Caco-2 (cell line): ENCODE measurements around the gene LYPD3. TPM values are rescaled to one million over a fixed set of nuclear protein-coding genes. Genes with fewer than 3 reads are reported as not detected.

Source experiments
- BruUV-seq: library from RNA; stranded (reverse); fragments of 400-500 nt; replicated peaks from 2 replicates; lab custom pipeline; 2021; lab: Mats Ljungman, UMichigan
- CTCF ChIA-PET: fragments of 300-600 bp; sonication (Branson Sonifier 250); formaldehyde crosslinking; loops from one replicate; lab custom pipeline; 2022; ENCODE audit warnings: antibody characterized with exemption; lab: Charles Lee
- POLR2A ChIA-PET: fragments of 300-600 bp; sonication (Branson Sonifier 250); formaldehyde crosslinking; loops from one replicate; lab custom pipeline; 2022; ENCODE audit warnings: antibody characterized with exemption; lab: Charles Lee
- DNase-seq, 2 experiments: peaks; one replicate each; pipeline versions ENCODE4 v3.0.0 to v3.0.0-alpha.2; 2020 to 2022
- H3K27me3 ChIP-seq: replicated peaks from 2 replicates; pipeline ENCODE4 v1.6.0; 2011; ENCODE audit warnings: low read length; ENCODE audit not compliant: control insufficient read depth, insufficient read depth
- H3K36me3 ChIP-seq: 2 replicates; pipeline ENCODE4 v1.5.1; 2011; ENCODE audit warnings: low read length; ENCODE audit not compliant: control insufficient read depth, insufficient read depth
- H3K4me1 ChIP-seq: fragments of 250-450 bp; sonication (Bioruptor Pico); 2 replicates; pipeline ENCODE4 v1.5.1; 2020; ENCODE audit warnings: mild to moderate bottlenecking
- H3K4me3 ChIP-seq: 2 replicates; pipeline ENCODE4 v1.5.1; 2011; ENCODE audit warnings: low read depth, mild to moderate bottlenecking, control low read depth, low read length
- H3K9me3 ChIP-seq: fragments of 250-450 bp; sonication (Bioruptor Pico); 2 replicates; pipeline ENCODE4 v1.5.1; 2020; ENCODE audit warnings: mild to moderate bottlenecking, moderate library complexity
- H3K27ac Mint-ChIP-seq: one replicate; pipeline ENCODE4 v1.8.0; 2022; ENCODE audit warnings: mixed read lengths; ENCODE audit not compliant: unreplicated experiment
- H3K27me3 Mint-ChIP-seq: one replicate; pipeline ENCODE4 v1.8.0; 2022; ENCODE audit warnings: mixed read lengths; ENCODE audit not compliant: insufficient read depth, unreplicated experiment
- H3K36me3 Mint-ChIP-seq: one replicate; pipeline ENCODE4 v1.8.0; 2022; ENCODE audit warnings: mild to moderate bottlenecking, mixed read lengths; ENCODE audit not compliant: insufficient read depth, unreplicated experiment
- H3K4me1 Mint-ChIP-seq: one replicate; pipeline ENCODE4 v1.8.0; 2022; ENCODE audit warnings: low read depth, mixed read lengths; ENCODE audit not compliant: unreplicated experiment
- H3K4me3 Mint-ChIP-seq: one replicate; pipeline ENCODE4 v1.8.0; 2022; ENCODE audit warnings: mild to moderate bottlenecking, moderate library complexity, mixed read lengths; ENCODE audit not compliant: unreplicated experiment
- H3K9me3 Mint-ChIP-seq: one replicate; pipeline ENCODE4 v1.8.0; 2022; ENCODE audit warnings: mixed read lengths; ENCODE audit not compliant: unreplicated experiment
- intact Hi-C: fragments of 100-400 bp; cut with micrococcal nuclease; formaldehyde crosslinking; loops from one replicate; pipeline ENCODE4 v1.10.0; 2022; ENCODE audit not compliant: unreplicated experiment
- total RNA-seq: library from RNA; stranded (reverse); gene quantifications from 2 replicates; pipeline ENCODE4 v1.2.3, GENCODE V29; 2022
- TF ChIP-seq, protein P1 (sequence below), 2 experiments: fragments of 200-600 bp in 1 of 2; IDR thresholded peaks; 1 replicate in 1 of 2; 2 replicates in 1 of 2; pipeline versions ENCODE4 v1.5.1 to v1.8.0; 2011 to 2022; ENCODE audit warnings: antibody characterized with exemption in 1 of 2, control low read depth in 1 of 2, inconsistent platforms in 1 of 2, low read depth in 1 of 2, low read length in 1 of 2, mild to moderate bottlenecking in 1 of 2, moderate library complexity in 1 of 2; ENCODE audit not compliant: insufficient read depth in 1 of 2, severe bottlenecking in 1 of 2, unreplicated experiment in 1 of 2

Gene LYPD3
- total RNA-seq, 1 experiment from 2014 or later = 1.3 TPM

DNA sequence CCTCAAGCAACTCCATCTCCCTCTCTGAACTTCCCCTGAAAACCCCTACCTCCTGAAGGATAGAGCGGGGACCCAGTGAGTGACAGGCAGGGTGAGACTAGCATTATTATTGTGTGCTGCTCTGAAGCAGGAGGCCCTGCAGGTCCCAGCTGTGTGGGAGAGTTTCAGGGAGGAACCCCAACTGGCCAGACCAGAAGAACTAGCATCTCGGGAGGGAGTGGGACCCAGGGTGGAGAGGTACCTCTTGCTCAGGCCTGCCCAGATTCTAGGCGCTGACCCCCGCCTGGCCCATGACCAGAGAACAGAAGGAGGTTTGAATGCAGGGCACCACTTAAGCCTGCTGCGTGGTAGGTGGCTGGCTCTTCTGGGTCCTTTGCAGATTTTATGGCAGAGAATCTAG is 5.7 kb upstream of the LYPD3 start:
- DNase-seq = no peak
- ChIA-PET POLR2A (no interaction called here), CTCF (no interaction called here)
- intact Hi-C loops = no loop called here
- Mint-ChIP-seq H3K27ac (no peak overlapping the region), H3K9me3 (no peaks in the 10 kb centered on the region), H3K4me1 (peaks cover 7% of the 10 kb centered on the region), H3K27me3 (no peaks in the 10 kb centered on the region), H3K36me3 (peaks cover 15% of the 10 kb centered on the region), H3K4me3 (no peak overlapping the region)
- H3K27me3 ChIP-seq = no peaks in the 10 kb centered on the region
- H3K36me3 ChIP-seq = no peaks in the 10 kb centered on the region
- no peak overlapping the region for H3K4me3 ChIP-seq
- no TSS peak for BruUV-seq
- peaks cover 12% of the 10 kb centered on the region for H3K4me1 ChIP-seq
- TF ChIP-seq, protein P1, sequence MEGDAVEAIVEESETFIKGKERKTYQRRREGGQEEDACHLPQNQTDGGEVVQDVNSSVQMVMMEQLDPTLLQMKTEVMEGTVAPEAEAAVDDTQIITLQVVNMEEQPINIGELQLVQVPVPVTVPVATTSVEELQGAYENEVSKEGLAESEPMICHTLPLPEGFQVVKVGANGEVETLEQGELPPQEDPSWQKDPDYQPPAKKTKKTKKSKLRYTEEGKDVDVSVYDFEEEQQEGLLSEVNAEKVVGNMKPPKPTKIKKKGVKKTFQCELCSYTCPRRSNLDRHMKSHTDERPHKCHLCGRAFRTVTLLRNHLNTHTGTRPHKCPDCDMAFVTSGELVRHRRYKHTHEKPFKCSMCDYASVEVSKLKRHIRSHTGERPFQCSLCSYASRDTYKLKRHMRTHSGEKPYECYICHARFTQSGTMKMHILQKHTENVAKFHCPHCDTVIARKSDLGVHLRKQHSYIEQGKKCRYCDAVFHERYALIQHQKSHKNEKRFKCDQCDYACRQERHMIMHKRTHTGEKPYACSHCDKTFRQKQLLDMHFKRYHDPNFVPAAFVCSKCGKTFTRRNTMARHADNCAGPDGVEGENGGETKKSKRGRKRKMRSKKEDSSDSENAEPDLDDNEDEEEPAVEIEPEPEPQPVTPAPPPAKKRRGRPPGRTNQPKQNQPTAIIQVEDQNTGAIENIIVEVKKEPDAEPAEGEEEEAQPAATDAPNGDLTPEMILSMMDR (IDR thresholded peaks at IDR 0.05; ENCODE audit: insufficient read depth in 1 of 2, low read depth in 1 of 2, low read length in 1 of 2, severe bottlenecking in 1 of 2, unreplicated experiment in 1 of 2) = no peak
- no peaks in the 10 kb centered on the region for H3K9me3 ChIP-seq

DNA sequence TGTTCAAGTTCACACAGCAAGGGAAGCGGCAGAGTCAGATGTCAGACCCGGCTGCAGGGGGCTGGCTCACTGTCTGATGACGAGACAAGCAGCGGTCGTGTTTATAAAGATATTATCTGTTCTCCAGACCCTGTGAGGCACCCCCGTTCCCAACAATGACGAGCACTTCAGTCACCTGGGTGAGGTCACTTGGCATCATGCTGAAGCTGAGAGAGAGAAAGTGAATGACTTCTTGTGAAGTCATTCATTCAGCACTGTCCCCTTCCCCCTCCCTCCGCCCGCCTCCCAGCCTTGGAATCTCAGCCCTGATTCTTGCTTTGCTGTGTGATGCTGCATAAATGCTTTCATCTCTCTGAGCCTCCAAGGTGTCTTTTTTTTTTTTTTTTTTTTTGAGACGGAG is 4.9 kb upstream of the LYPD3 start:
- H3K4me1 ChIP-seq = peaks cover 5% of the 10 kb centered on the region; the same call in 1 of the 2 replicates
- intact Hi-C loops = no loop called here
- H3K27me3 ChIP-seq = no peaks in the 10 kb centered on the region
- no peaks in the 10 kb centered on the region for H3K9me3 ChIP-seq
- H3K4me1 Mint-ChIP-seq = peaks cover 8% of the 10 kb centered on the region
- no peak for DNase-seq
- TF ChIP-seq, protein P1 (IDR thresholded peaks at IDR 0.05; ENCODE audit: insufficient read depth in 1 of 2, low read depth in 1 of 2, low read length in 1 of 2, severe bottlenecking in 1 of 2, unreplicated experiment in 1 of 2) = no peak
- no peak overlapping the region for H3K4me3 Mint-ChIP-seq
- H3K36me3 ChIP-seq = no peaks in the 10 kb centered on the region
- BruUV-seq = no TSS peak
- peaks cover 11% of the 10 kb centered on the region for H3K36me3 Mint-ChIP-seq
- ChIA-PET POLR2A (no interaction called here), CTCF (no interaction called here)
- H3K9me3 Mint-ChIP-seq = no peaks in the 10 kb centered on the region
- no peak overlapping the region for H3K27ac Mint-ChIP-seq
- H3K27me3 Mint-ChIP-seq = no peaks in the 10 kb centered on the region
- no peak overlapping the region for H3K4me3 ChIP-seq

DNA sequence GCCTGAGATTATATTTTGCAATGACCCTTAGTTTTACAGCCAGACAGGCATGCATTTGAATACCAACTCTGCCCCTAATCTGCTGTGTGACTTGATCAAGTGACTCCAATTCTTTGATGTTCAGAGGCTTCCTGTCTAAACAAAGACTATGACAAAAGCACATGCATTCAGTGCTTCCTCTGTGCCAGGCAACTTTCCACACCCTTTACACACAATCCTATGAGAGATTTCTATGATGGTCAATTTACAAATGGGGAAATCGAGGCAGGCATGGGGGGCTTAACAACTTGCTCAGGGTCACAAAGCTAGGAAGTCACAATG is 3.7 kb upstream of the LYPD3 start:
- no peak for DNase-seq
- Histone ChIP-seq H3K4me1 (0 out of 2 replicates have a peak, but pooled peaks cover 4% of the 10 kb centered on the region), H3K36me3 (no peaks in the 10 kb centered on the region), H3K9me3 (no peaks in the 10 kb centered on the region), H3K27me3 (no peaks in the 10 kb centered on the region), H3K4me3 (no peak overlapping the region)
- Mint-ChIP-seq H3K27me3 (no peaks in the 10 kb centered on the region), H3K9me3 (no peaks in the 10 kb centered on the region), H3K27ac (no peak overlapping the region), H3K36me3 (peaks cover 13% of the 10 kb centered on the region), H3K4me3 (no peak overlapping the region), H3K4me1 (peaks cover 7% of the 10 kb centered on the region)
- ChIA-PET POLR2A (no interaction called here), CTCF (no interaction called here)
- TF ChIP-seq, protein P1 (IDR thresholded peaks at IDR 0.05; ENCODE audit: insufficient read depth in 1 of 2, low read depth in 1 of 2, low read length in 1 of 2, severe bottlenecking in 1 of 2, unreplicated experiment in 1 of 2) = no peak
- BruUV-seq = no TSS peak
- intact Hi-C loops = loop anchor here (10.0 kb wide), 1 partner anchor 126 kb away; the partner anchor contains the start of genes IRGQ and ZNF576
